Activated CD8-positive, alpha-beta T cell treated with anti-CD3 and anti-CD28 coated beads for 36 hours (primary cell): Measurements from ENCODE around the gene DSE. TPM values are rescaled to one million over a fixed set of nuclear protein-coding genes. Genes with fewer than 3 reads are reported as not detected.
A peak's percentile ranks its signal among the peaks of the same experiment; 100 is the strongest.
"Not testable (repeated sequence)": the region's sequence is repeated elsewhere in the genome, so short reads cannot be mapped to it uniquely, and the experiment has no call there.

Experiments used
- ATAC-seq: fragments of 200-7000 bp; cut with Tn5 transposase; one replicate; pipeline ENCODE4 v1.10.0; 2021; ENCODE audit warnings: mild to moderate bottlenecking, moderate library complexity
- CTCF ChIA-PET: fragments of 350-600 bp; sonication (Branson Sonifier 250); formaldehyde crosslinking; loops from one replicate; lab custom pipeline; 2021; ENCODE audit warnings: antibody characterized with exemption; lab: Charles Lee
- POLR2A ChIA-PET: fragments of 350-600 bp; sonication (Branson Sonifier 250); formaldehyde crosslinking; loops from one replicate; lab custom pipeline; 2021; ENCODE audit warnings: antibody characterized with exemption; lab: Charles Lee
- DNase-seq: peaks from one replicate; pipeline ENCODE4 v3.0.0-alpha.2; 2020
- H3K27ac Mint-ChIP-seq: one replicate; pipeline ENCODE4 v1.8.0; 2021; ENCODE audit warnings: mild to moderate bottlenecking, mixed read lengths
- H3K27me3 Mint-ChIP-seq: one replicate; pipeline ENCODE4 v1.8.0; 2021; ENCODE audit warnings: mixed read lengths
- H3K36me3 Mint-ChIP-seq: one replicate; pipeline ENCODE4 v1.8.0; 2021; ENCODE audit warnings: low read depth, mixed read lengths
- H3K4me1 Mint-ChIP-seq: one replicate; pipeline ENCODE4 v1.8.0; 2021; ENCODE audit warnings: low read depth, mixed read lengths
- H3K4me3 Mint-ChIP-seq: one replicate; pipeline ENCODE4 v1.8.0; 2021; ENCODE audit warnings: mild to moderate bottlenecking, moderate library complexity, mixed read lengths
- H3K9me3 Mint-ChIP-seq: one replicate; pipeline ENCODE4 v1.8.0; 2021; ENCODE audit warnings: mixed read lengths
- intact Hi-C: fragments of 100-400 bp; cut with micrococcal nuclease; formaldehyde crosslinking; loops from one replicate; pipeline ENCODE4 v1.10.0; 2022
- total RNA-seq, 2 experiments: library from RNA; stranded (reverse); gene quantifications; one replicate each; pipeline ENCODE4 v1.2.3, GENCODE V29; 2021
- TF ChIP-seq, protein P1 (sequence below): fragments of 200-600 bp; IDR thresholded peaks from one replicate; pipeline ENCODE4 v1.8.0; 2022; ENCODE audit warnings: antibody characterized with exemption, mild to moderate bottlenecking

The DSE gene
- 1 to 10 TPM; 5.3 to 5.4 TPM for total RNA-seq

DNA sequence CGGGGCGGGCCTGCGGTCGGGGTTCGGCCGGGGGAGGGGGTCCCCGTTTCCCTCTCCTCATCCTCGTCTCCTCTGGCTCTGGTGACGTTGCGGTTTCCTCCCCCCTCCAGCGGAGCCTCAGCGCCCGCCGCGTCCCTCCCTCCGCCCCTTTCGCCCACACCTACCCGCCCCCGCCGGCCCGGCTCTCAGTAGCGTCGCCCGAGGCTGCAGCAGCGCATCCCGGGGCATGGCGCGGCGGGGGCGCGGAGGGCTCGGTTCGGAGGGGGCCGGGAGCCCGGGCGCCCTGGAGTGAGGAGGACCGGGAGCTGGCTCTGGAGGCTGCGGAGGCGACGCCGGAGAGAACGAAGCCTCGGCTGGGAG, at the start of gene DSE:
Gene DSE (plus strand): TSS at position 188 of the 360 bp plus-strand sequence. CDS start 28,304 bp downstream, outside the sequence.
- DNase-seq (peak; percentile 65), ATAC-seq (peak; percentile 76)
- ChIA-PET POLR2A (interaction anchor here (1.6 kb wide), 1 partner anchor 9 kb away, joined by 4 read pairs; no protein-coding TSS in a partner anchor), CTCF (interaction anchor here (1.2 to 1.3 kb wide), 2 partner anchors 11 to 46 kb away, joined by 3 read pairs; no protein-coding TSS in a partner anchor)
- Mint-ChIP-seq H3K27ac (peak within 1 kb of the TSS; percentile 46), H3K27me3 (peaks cover 14% of the 10 kb centered on the region), H3K4me3 (peak within 1 kb of the TSS; percentile 73), H3K36me3 (no peaks in the 10 kb centered on the region), H3K9me3 (no peaks in the 10 kb centered on the region), H3K4me1 (peaks cover 10% of the 10 kb centered on the region)
- intact Hi-C loops, result no loop called here
- TF ChIP-seq, protein P1, sequence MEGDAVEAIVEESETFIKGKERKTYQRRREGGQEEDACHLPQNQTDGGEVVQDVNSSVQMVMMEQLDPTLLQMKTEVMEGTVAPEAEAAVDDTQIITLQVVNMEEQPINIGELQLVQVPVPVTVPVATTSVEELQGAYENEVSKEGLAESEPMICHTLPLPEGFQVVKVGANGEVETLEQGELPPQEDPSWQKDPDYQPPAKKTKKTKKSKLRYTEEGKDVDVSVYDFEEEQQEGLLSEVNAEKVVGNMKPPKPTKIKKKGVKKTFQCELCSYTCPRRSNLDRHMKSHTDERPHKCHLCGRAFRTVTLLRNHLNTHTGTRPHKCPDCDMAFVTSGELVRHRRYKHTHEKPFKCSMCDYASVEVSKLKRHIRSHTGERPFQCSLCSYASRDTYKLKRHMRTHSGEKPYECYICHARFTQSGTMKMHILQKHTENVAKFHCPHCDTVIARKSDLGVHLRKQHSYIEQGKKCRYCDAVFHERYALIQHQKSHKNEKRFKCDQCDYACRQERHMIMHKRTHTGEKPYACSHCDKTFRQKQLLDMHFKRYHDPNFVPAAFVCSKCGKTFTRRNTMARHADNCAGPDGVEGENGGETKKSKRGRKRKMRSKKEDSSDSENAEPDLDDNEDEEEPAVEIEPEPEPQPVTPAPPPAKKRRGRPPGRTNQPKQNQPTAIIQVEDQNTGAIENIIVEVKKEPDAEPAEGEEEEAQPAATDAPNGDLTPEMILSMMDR, result no peak

DNA sequence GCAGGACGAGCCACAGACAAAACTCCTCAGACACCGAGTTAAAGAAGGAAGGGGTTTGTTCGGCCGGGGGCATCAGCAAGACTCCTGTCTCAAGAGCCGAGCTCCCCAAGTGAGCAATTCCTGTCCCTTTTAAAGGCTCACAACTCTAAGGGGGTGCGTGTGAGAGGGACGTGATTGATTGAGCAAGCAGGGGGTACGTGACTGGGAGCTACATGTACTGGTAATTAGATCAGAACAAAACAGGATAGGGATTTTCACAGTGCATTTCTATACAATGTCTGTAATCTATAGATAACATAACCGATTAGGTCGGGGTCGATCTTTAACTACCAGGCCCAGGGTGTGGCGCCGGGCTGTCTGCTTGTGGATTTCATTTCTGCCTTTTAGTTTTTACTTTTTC, 48.8 kb upstream of the DSE start:
- H3K36me3 Mint-ChIP-seq, H3K27me3 Mint-ChIP-seq, ATAC-seq, H3K27ac Mint-ChIP-seq, DNase-seq, POLR2A ChIA-PET, H3K4me1 Mint-ChIP-seq, H3K9me3 Mint-ChIP-seq, intact Hi-C loops, CTCF ChIA-PET, H3K4me3 Mint-ChIP-seq: not testable (repeated sequence)

DNA sequence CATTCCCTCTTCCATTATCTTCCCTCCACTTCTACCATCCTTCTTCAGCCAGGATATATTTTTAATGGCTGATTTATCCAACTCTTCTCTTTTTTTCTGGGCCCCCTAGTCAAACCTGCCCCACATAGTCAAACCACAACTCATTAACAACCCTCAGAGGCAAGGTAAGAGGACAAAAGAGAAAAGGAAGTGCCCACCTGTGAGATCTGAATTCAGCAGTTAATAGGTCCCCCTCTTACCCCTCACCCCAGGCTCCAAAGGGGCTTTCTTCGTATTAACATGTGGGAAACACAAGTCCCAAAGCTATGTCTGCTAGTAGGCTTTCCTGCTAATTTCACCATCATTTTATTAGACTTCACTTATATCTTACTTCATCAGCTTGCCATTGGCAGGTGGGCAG, 46.9 kb upstream of the DSE start:
- Mint-ChIP-seq H3K36me3 (no peaks in the 10 kb centered on the region), H3K4me3 (no peak overlapping the region), H3K4me1 (no peaks in the 10 kb centered on the region), H3K27me3 (no peaks in the 10 kb centered on the region), H3K27ac (no peak overlapping the region), H3K9me3 (no peaks in the 10 kb centered on the region)
- DNase-seq (no peak), ATAC-seq (no peak)
- intact Hi-C loops, result no loop called here
- CTCF ChIA-PET, result interaction anchor here (1.3 kb wide), 1 partner anchor 8 kb away, joined by 4 read pairs; no protein-coding TSS in a partner anchor
- POLR2A ChIA-PET, result interaction anchor here (0.6 kb wide), 2 partner anchors 31 to 230 kb away, joined by 3 read pairs; no protein-coding TSS in a partner anchor
- TF ChIP-seq, protein P1, result no peak

DNA sequence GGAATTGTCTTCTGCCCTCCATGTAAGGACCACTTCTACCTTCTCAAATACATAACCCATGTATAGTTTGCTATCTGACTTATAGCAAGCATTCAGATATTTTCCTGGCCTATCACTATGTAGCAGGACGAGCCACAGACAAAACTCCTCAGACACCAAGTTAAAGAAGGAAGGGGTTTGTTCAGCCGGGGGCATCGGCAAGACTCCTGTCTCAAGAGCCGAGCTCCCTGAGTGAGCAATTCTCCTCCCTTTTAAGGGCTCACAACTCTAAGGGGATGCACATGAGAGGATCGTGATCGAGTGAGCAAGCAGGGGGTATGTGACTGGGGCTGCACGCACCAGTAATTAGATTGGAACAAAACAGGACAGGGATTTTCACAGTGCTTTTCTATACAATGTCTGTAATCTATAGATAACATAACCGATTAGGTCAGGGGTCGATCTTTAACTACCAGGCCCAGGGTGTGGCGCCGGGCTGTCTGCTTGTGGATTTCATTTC, 45.1 kb upstream of the DSE start:
- ATAC-seq, result not testable (repeated sequence)
- POLR2A ChIA-PET, result interaction anchor here (0.9 kb wide), 1 partner anchor 21 kb away, joined by 3 read pairs; no protein-coding TSS in a partner anchor

DNA sequence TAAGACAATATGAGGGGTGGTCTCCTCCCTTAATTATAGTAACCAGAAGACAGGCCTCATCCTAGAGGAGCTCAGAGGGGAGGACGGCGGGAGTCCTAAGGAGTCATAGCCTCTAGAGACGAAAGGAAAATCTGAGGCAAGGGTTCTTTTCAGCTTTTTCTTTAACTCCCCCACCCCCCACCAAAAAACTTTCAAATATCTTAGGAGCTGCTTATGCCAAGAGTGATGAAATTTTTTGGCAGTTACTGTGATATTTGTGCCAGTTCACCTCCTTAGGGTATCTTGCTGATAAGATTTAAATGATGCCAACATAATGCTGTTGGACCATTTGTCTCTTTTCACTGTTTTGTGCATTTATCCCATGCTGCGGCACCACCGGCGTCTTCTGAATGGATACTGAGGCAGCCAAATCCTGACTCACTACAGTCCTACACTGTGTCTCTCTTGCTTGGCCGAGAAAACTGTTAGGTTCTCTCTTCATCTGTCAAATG, 44.5 kb upstream of the DSE start:
- POLR2A ChIA-PET, result no interaction called here
- DNase-seq, result no peak

More for the DNA sequence above, 45.1 kb upstream of the DSE start:
- H3K4me3 Mint-ChIP-seq, intact Hi-C loops, H3K27me3 Mint-ChIP-seq, CTCF ChIA-PET, H3K36me3 Mint-ChIP-seq, H3K27ac Mint-ChIP-seq, DNase-seq, H3K9me3 Mint-ChIP-seq, H3K4me1 Mint-ChIP-seq: not testable (repeated sequence)

DNA sequence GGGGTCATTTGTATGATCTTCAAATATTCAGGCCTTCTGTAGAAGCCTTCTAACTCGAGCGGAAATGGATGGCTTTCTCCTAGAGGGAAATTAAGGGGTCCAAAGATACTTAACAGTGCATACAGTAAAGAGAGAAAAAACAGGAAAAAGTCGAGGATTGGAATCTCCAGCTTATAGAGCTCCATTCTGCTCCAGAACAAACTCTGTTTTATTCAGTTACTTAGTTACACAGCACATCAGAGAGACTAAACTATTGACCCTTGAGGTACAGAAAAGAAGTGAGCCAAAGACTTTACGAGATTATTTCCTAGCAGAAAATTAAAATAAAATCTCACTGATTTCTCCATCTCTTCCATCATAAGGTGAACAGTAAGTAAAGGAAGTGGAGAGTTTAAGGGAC, 43.8 kb upstream of the DSE start:
- no peaks in the 10 kb centered on the region for H3K4me1 Mint-ChIP-seq

More for the DNA sequence above, 44.5 kb upstream of the DSE start:
- ATAC-seq, result no peak
- CTCF ChIA-PET, result no interaction called here
- TF ChIP-seq, protein P1, result no peak
- no peak overlapping the region for H3K27ac Mint-ChIP-seq
- intact Hi-C loops, result no loop called here
- H3K4me3 Mint-ChIP-seq, result no peak overlapping the region
- no peaks in the 10 kb centered on the region for H3K27me3 Mint-ChIP-seq
- H3K4me1 Mint-ChIP-seq, result no peaks in the 10 kb centered on the region
- H3K36me3 Mint-ChIP-seq, result no peaks in the 10 kb centered on the region
- H3K9me3 Mint-ChIP-seq, result no peaks in the 10 kb centered on the region

More for the DNA sequence above, 43.8 kb upstream of the DSE start:
- no peak overlapping the region for H3K27ac Mint-ChIP-seq
- TF ChIP-seq, protein P1, result no peak
- H3K27me3 Mint-ChIP-seq, result no peaks in the 10 kb centered on the region
- no peak overlapping the region for H3K4me3 Mint-ChIP-seq
- DNase-seq, result no peak
- H3K36me3 Mint-ChIP-seq, result no peaks in the 10 kb centered on the region
- intact Hi-C loops, result no loop called here
- POLR2A ChIA-PET, result no interaction called here
- no peak for ATAC-seq
- CTCF ChIA-PET, result no interaction called here
- H3K9me3 Mint-ChIP-seq, result no peaks in the 10 kb centered on the region
